Keratinocyte (primary cell): ENCODE results near the gene MICOS13. TPM values are rescaled to one million over a fixed set of nuclear protein-coding genes. Genes with fewer than 3 reads are reported as not detected.

ENCODE experiments used
- DNase-seq: peaks from one replicate; pipeline ENCODE4 v3.0.0-alpha.2; 2011; ENCODE audit warnings: low read depth, missing footprints, low spot score
- FAIRE-seq: peaks from 2 replicates; lab custom pipeline; 2011; peaks lifted over from hg19 to GRCh38; lab: Jason Lieb, UNC
- H2AFZ ChIP-seq: 2 replicates; pipeline ENCODE4 v1.6.0; 2012; ENCODE audit warnings: low read length, control low read depth, inconsistent platforms; ENCODE audit not compliant: control insufficient read depth
- H3K27ac ChIP-seq: 2 replicates; pipeline ENCODE4 v1.5.1; 2011; ENCODE audit warnings: low read length; ENCODE audit not compliant: control insufficient read depth, insufficient read depth
- H3K27me3 ChIP-seq: 3 replicates; pipeline ENCODE4 v1.6.0; 2011; ENCODE audit warnings: low read length; ENCODE audit not compliant: control insufficient read depth, insufficient read depth; ENCODE audit errors: extremely low read depth
- H3K36me3 ChIP-seq, 2 experiments: 2 replicates in 1 of 2; 3 replicates in 1 of 2; pipeline ENCODE4 v1.5.1; 2011; ENCODE audit warnings: low read length in 2 of 2, mild to moderate bottlenecking in 1 of 2; ENCODE audit not compliant: control insufficient read depth in 2 of 2, insufficient read depth in 2 of 2; ENCODE audit errors: extremely low read depth in 1 of 2
- H3K4me1 ChIP-seq: 3 replicates; pipeline ENCODE4 v1.5.1; 2011; ENCODE audit warnings: low read length; ENCODE audit not compliant: control insufficient read depth, insufficient read depth; ENCODE audit errors: extremely low read depth
- H3K4me2 ChIP-seq: 3 replicates; pipeline ENCODE4 v1.6.0; 2011; ENCODE audit warnings: low read depth, low read length; ENCODE audit not compliant: control insufficient read depth, insufficient read depth; ENCODE audit errors: extremely low read depth
- H3K4me3 ChIP-seq, 3 experiments: fragments of 200-600 bp in 1 of 3; sonication (generic) in 1 of 3; 2 replicates in 2 of 3; 3 replicates in 1 of 3; pipeline ENCODE4 v1.5.1; 2011 to 2016; ENCODE audit warnings: low read length in 3 of 3, mild to moderate bottlenecking in 3 of 3, control low read depth in 2 of 3, inconsistent platforms in 1 of 3, low read depth in 1 of 3, mixed read lengths in 1 of 3, mixed run types in 1 of 3, moderate library complexity in 1 of 3; ENCODE audit not compliant: control insufficient read depth in 2 of 3, insufficient read depth in 2 of 3; ENCODE audit errors: extremely low read depth in 1 of 3
- H3K79me2 ChIP-seq: 2 replicates; pipeline ENCODE4 v1.6.0; 2012; ENCODE audit warnings: low read length; ENCODE audit not compliant: control insufficient read depth, insufficient read depth
- H3K9ac ChIP-seq: 3 replicates; pipeline ENCODE4 v1.6.0; 2011; ENCODE audit warnings: low read length; ENCODE audit not compliant: control insufficient read depth, insufficient read depth; ENCODE audit errors: extremely low read depth
- H3K9me1 ChIP-seq: 3 replicates; pipeline ENCODE4 v1.6.0; 2011; ENCODE audit warnings: low read length; ENCODE audit not compliant: control insufficient read depth, insufficient read depth; ENCODE audit errors: extremely low read depth
- H3K9me3 ChIP-seq: 2 replicates; pipeline ENCODE4 v1.5.1; 2012; ENCODE audit warnings: low read depth, low read length; ENCODE audit not compliant: control insufficient read depth
- H4K20me1 ChIP-seq: 3 replicates; pipeline ENCODE4 v1.6.0; 2011; ENCODE audit warnings: low read length; ENCODE audit not compliant: control insufficient read depth, insufficient read depth; ENCODE audit errors: extremely low read depth
- EZH2 ChIP-seq: IDR thresholded peaks from one replicate; pipeline ENCODE4 v1.6.1; 2012; ENCODE audit warnings: inconsistent platforms, mild to moderate bottlenecking, low read length, moderate library complexity
- dilution Hi-C: fragments of 300-500 bp; cut with MboI; formaldehyde crosslinking; loops from one replicate; pipeline ENCODE4 v1.7.0; 2020; ENCODE audit warnings: low sequenced_read_pairs; ENCODE audit not compliant: extremely low pct_ligation_motif_present
- polyA plus RNA-seq, 5 experiments: library from polyadenylated mRNA; depleted of rRNA in 3 of 5; stranded (reverse) in 3 of 5; stranded (forward) in 1 of 5; unstranded in 1 of 5; fragments of >200 nt; gene quantifications; 1 replicate in 1 of 5; 2 replicates in 3 of 5; 3 replicates in 1 of 5; pipeline versions ENCODE4 v1.2.1 to v1.2.3, GENCODE V29; 2011 to 2012; ENCODE audit warnings: missing spikeins in 2 of 5, low read depth in 1 of 5, low replicate concordance in 1 of 5
- TF ChIP-seq, protein P1 (sequence below), 3 experiments: IDR thresholded peaks in 1 of 3; conservative IDR thresholded peaks in 1 of 3; optimal IDR thresholded peaks in 1 of 3; 2 replicates in 2 of 3; 3 replicates in 1 of 3; pipeline versions ENCODE3 to v1.5.1; 2011; ENCODE audit warnings: low read length in 3 of 3, mild to moderate bottlenecking in 3 of 3, moderate library complexity in 2 of 3, control low read depth in 1 of 3, inconsistent platforms in 1 of 3; ENCODE audit not compliant: insufficient read depth in 2 of 3; ENCODE audit errors: extremely low read depth in 1 of 3

MICOS13 gene
- polyA plus RNA-seq, 1 donor (not counting 4 experiments of a cell fraction or from before 2014, with no cell fraction given), result 35.2 TPM

DNA sequence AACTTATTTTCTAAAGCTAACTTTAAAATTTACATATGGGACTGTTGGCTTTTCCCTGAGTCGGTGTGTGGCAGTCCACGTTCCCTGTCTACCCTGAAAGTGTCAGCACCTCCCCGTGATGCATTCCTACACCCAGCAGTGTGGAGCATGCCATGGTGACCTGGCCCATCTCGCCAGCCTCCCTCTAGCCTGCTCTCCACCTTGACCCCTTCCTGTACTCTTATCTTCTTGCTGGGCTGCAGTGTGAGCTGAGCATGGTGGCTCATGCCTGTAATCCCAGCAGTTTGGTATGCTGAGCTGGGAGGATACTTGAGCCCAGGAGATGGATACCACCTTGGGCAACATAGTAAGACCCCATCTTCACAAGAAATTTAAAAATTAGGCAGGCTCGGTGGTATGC is 25.4 kb downstream of the MICOS13 start:
- H4K20me1 ChIP-seq, result peaks cover 1% of the 10 kb centered on the region
- H3K27me3 ChIP-seq, result no peaks in the 10 kb centered on the region
- H2AFZ ChIP-seq, result no peak overlapping the region
- H3K27ac ChIP-seq, result no peak overlapping the region
- DNase-seq (no peak), FAIRE-seq (no peak)
- dilution Hi-C loops, result no loop called here
- no peak overlapping the region for H3K9ac ChIP-seq
- H3K79me2 ChIP-seq, result peaks cover 4% of the 10 kb centered on the region
- peaks cover 43 to 62% of the 10 kb centered on the region in 2 experiments for H3K36me3 ChIP-seq
- no peak overlapping the region for H3K4me3 ChIP-seq
- H3K9me1 ChIP-seq, result no peaks in the 10 kb centered on the region
- H3K4me1 ChIP-seq, result no peaks in the 10 kb centered on the region
- H3K9me3 ChIP-seq, result no peaks in the 10 kb centered on the region
- no peak overlapping the region for H3K4me2 ChIP-seq
- no peak for TF ChIP-seq EZH2
- TF ChIP-seq, protein P1, sequence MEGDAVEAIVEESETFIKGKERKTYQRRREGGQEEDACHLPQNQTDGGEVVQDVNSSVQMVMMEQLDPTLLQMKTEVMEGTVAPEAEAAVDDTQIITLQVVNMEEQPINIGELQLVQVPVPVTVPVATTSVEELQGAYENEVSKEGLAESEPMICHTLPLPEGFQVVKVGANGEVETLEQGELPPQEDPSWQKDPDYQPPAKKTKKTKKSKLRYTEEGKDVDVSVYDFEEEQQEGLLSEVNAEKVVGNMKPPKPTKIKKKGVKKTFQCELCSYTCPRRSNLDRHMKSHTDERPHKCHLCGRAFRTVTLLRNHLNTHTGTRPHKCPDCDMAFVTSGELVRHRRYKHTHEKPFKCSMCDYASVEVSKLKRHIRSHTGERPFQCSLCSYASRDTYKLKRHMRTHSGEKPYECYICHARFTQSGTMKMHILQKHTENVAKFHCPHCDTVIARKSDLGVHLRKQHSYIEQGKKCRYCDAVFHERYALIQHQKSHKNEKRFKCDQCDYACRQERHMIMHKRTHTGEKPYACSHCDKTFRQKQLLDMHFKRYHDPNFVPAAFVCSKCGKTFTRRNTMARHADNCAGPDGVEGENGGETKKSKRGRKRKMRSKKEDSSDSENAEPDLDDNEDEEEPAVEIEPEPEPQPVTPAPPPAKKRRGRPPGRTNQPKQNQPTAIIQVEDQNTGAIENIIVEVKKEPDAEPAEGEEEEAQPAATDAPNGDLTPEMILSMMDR (optimal IDR thresholded peaks at IDR 0.05 in 1 of 3, IDR thresholded peaks at IDR 0.05 in 1 of 3, conservative IDR thresholded peaks at IDR 0.05 in 1 of 3; ENCODE audit: extremely low read depth in 1 of 3, insufficient read depth in 2 of 3, low read length in 3 of 3), result no peak

- TF ChIP-seq, protein P1 (optimal IDR thresholded peaks at IDR 0.05 in 1 of 3, IDR thresholded peaks at IDR 0.05 in 1 of 3, conservative IDR thresholded peaks at IDR 0.05 in 1 of 3; ENCODE audit: extremely low read depth in 1 of 3, insufficient read depth in 2 of 3, low read length in 3 of 3), result no peak
- TF ChIP-seq EZH2, result no peak
Measured at GRCh38 chr19:5652261-5652660, 28.1 kb downstream of the MICOS13 start.

More at GRCh38 chr19:5652261-5652660, 28.1 kb downstream of the MICOS13 start:
- Histone ChIP-seq H3K9me3 (no peaks in the 10 kb centered on the region), H3K9me1 (no peaks in the 10 kb centered on the region), H3K27ac (no peak overlapping the region), H3K36me3 (peaks cover 47 to 72% of the 10 kb centered on the region in 2 experiments), H3K4me2 (no peak overlapping the region), H2AFZ (no peak overlapping the region), H3K79me2 (peaks cover 10% of the 10 kb centered on the region), H4K20me1 (peaks cover 4% of the 10 kb centered on the region), H3K27me3 (no peaks in the 10 kb centered on the region), H3K4me1 (no peaks in the 10 kb centered on the region), H3K9ac (no peak overlapping the region), H3K4me3 (no peak overlapping the region)
- DNase-seq (no peak), FAIRE-seq (no peak)
- dilution Hi-C loops, result no loop called here
